T-cell (primary cell): ENCODE measurements around the gene CRYBG3. TPM values are rescaled to one million over a fixed set of nuclear protein-coding genes. Genes with fewer than 3 reads are reported as not detected.

Experiments
- ATAC-seq, 4 experiments: fragments of 200-7000 bp in 3 of 4; fragments of 150-1000 bp in 1 of 4; cut with Tn5 transposase; replicated peaks in 1 of 4; 1 replicate in 3 of 4; 2 replicates in 1 of 4; pipeline ENCODE4 v1.10.0; 2021; ENCODE audit warnings: moderate library complexity in 3 of 4, mild to moderate bottlenecking in 2 of 4, moderate number of reproducible peaks in 1 of 4
- CTCF ChIA-PET, 2 donors: fragments of 300-600 bp; sonication (Branson Sonifier 250); formaldehyde crosslinking; loops; one replicate each; lab custom pipeline; 2022; ENCODE audit warnings: antibody characterized with exemption in 2 of 2; lab: Charles Lee
- POLR2A ChIA-PET, 2 donors: fragments of 300-600 bp; sonication (Branson Sonifier 250); formaldehyde crosslinking; loops; one replicate each; lab custom pipeline; 2022; ENCODE audit warnings: antibody characterized with exemption in 2 of 2; lab: Charles Lee
- DNase-seq, 35 experiments: peaks; one replicate each; pipeline versions ENCODE4 v3.0.0 to v3.0.0-alpha.2; 2013 to 2023
- H3K27ac ChIP-seq: one replicate; pipeline ENCODE4 v1.5.1; 2013; ENCODE audit warnings: low read length
- H3K27me3 ChIP-seq, 2 experiments: replicated peaks in 1 of 2; 1 replicate in 1 of 2; 2 replicates in 1 of 2; pipeline versions ENCODE4 v1.6.1 to v1.7.0; 2013; ENCODE audit warnings: low read length in 1 of 2, mixed read lengths in 1 of 2; ENCODE audit not compliant: control insufficient read depth in 2 of 2, insufficient read depth in 2 of 2; ENCODE audit errors: extremely low read depth in 1 of 2
- H3K36me3 ChIP-seq, 2 donors: 1 replicate in 1 of 2; 2 replicates in 1 of 2; pipeline versions ENCODE4 v1.6.1 to v1.7.0; 2013; ENCODE audit warnings: low read length in 1 of 2; ENCODE audit not compliant: control insufficient read depth in 2 of 2, insufficient read depth in 1 of 2; ENCODE audit errors: extremely low read depth in 1 of 2
- H3K4me1 ChIP-seq, 2 experiments: 1 replicate in 1 of 2; 2 replicates in 1 of 2; pipeline versions ENCODE4 v1.6.1 to v1.7.0; 2013; ENCODE audit warnings: low read length in 2 of 2, mixed read lengths in 1 of 2; ENCODE audit not compliant: insufficient read depth in 2 of 2, control insufficient read depth in 1 of 2; ENCODE audit errors: extremely low read depth in 1 of 2
- H3K4me3 ChIP-seq, 2 donors: 1 replicate in 1 of 2; 2 replicates in 1 of 2; pipeline versions ENCODE4 v1.5.1 to v1.7.0; 2013; ENCODE audit warnings: mild to moderate bottlenecking in 2 of 2, low read length in 1 of 2, moderate library complexity in 1 of 2; ENCODE audit not compliant: control insufficient read depth in 1 of 2; ENCODE audit errors: extremely low read depth in 1 of 2
- H3K9me3 ChIP-seq: 2 replicates; pipeline ENCODE4 v1.7.0; 2013
- H3K27ac Mint-ChIP-seq, 2 donors: one replicate each; pipeline ENCODE4 v1.8.0; 2020 to 2021; ENCODE audit warnings: mild to moderate bottlenecking in 2 of 2, mixed read lengths in 2 of 2
- H3K27me3 Mint-ChIP-seq, 2 donors: one replicate each; pipeline ENCODE4 v1.8.0; 2021 to 2022; ENCODE audit warnings: mixed read lengths in 2 of 2
- H3K36me3 Mint-ChIP-seq: one replicate; pipeline ENCODE4 v1.8.0; 2021; ENCODE audit warnings: mixed read lengths
- H3K4me1 Mint-ChIP-seq, 3 donors: one replicate each; pipeline ENCODE4 v1.8.0; 2020 to 2022; ENCODE audit warnings: mixed read lengths in 3 of 3, mild to moderate bottlenecking in 1 of 3
- H3K4me3 Mint-ChIP-seq, 3 donors: one replicate each; pipeline ENCODE4 v1.8.0; 2020 to 2022; ENCODE audit warnings: mild to moderate bottlenecking in 3 of 3, mixed read lengths in 3 of 3, moderate library complexity in 3 of 3
- H3K9me3 Mint-ChIP-seq, 3 donors: one replicate each; pipeline ENCODE4 v1.8.0; 2020 to 2022; ENCODE audit warnings: mixed read lengths in 3 of 3
- WGBS: methylation state at CpG from one replicate; pipeline ENCODE4 v1.1.5; 2013; ENCODE audit warnings: missing lambda C conversion rate; ENCODE audit not compliant: insufficient coverage; 5-methylcytosine and 5-hydroxymethylcytosine counted together
- total RNA-seq, 35 experiments: library from RNA in 6 of 35; stranded (reverse) in 6 of 35; fragments of 120-200 nt in 1 of 35; gene quantifications; one replicate each; pipeline versions ENCODE4 v1.2.1 to v1.2.4 and lab custom pipeline; 2013 to 2026

Gene CRYBG3
- total RNA-seq, 5 donors from 2014 or later (not counting 1 experiment from before 2014, with no cell fraction given): 3.1 to 5.8 (median 5.3) TPM

- Mint-ChIP-seq H3K4me1 (peaks cover 12 to 19% (median 14%) of the 10 kb centered on the region in 3 donors), H3K27ac (no peak overlapping the region), H3K9me3 (peaks cover 0 to 5% (median 0%) of the 10 kb centered on the region in 3 donors), H3K4me3 (no peak overlapping the region), H3K36me3 (peaks cover 4% of the 10 kb centered on the region), H3K27me3 (no peaks in the 10 kb centered on the region)
- CTCF ChIA-PET: no interaction called here
- ATAC-seq (no peak), DNase-seq (no peak)
- no peaks in the 10 kb centered on the region for H3K9me3 ChIP-seq
- no peak overlapping the region for H3K4me3 ChIP-seq
- no peak overlapping the region for H3K27ac ChIP-seq
- no peaks in the 10 kb centered on the region for H3K36me3 ChIP-seq
- POLR2A ChIA-PET: no interaction called here
- H3K4me1 ChIP-seq: peaks cover 0 to 3% of the 10 kb centered on the region in 2 experiments
- no peaks in the 10 kb centered on the region for H3K27me3 ChIP-seq
Observed at GRCh38 chr3:97880267-97880666, 58.5 kb downstream of the CRYBG3 start.

GRCh38 chr3:97882975-97883598 lies 61.3 kb downstream of the CRYBG3 start:
- Mint-ChIP-seq H3K4me1 (peaks cover 12 to 19% (median 14%) of the 10 kb centered on the region in 3 donors), H3K4me3 (no peak overlapping the region), H3K27ac (peak overlapping the region in 1 of 2 donors; percentile 77), H3K27me3 (no peaks in the 10 kb centered on the region), H3K9me3 (no peaks in the 10 kb centered on the region), H3K36me3 (peaks cover 22% of the 10 kb centered on the region)
- Histone ChIP-seq H3K27me3 (no peaks in the 10 kb centered on the region), H3K4me3 (no peak overlapping the region), H3K4me1 (peaks cover 0 to 3% of the 10 kb centered on the region in 2 experiments), H3K36me3 (no peaks in the 10 kb centered on the region), H3K9me3 (no peaks in the 10 kb centered on the region), H3K27ac (no peak overlapping the region)
- WGBS: 64% methylated on average over 3 of the region's 5 CpGs
- peak in 4 of 35 experiments; percentile 0 to 27 (median 2) for DNase-seq
- ChIA-PET CTCF (no interaction called here), POLR2A (no interaction called here)
- ATAC-seq: peak; percentile 10 to 42 (median 28)

DNA sequence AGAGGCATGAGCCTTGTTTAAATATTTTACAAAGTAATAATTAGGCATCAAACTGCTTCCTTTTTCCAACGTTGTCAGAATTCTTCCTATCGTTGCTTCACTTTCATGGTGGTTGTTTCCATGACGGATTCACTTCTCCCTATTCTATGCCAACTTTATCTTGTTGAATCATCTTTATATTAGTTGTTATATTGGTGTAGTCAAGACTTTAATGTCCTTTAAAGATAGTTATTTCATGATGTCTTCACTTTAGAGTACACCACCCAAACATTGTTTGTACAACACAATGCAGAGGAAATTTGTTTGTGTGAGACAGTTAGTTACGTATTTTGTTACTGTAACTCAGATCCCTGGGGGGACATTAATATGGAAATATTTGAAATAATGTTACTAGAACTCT lies 61.9 kb downstream of the CRYBG3 start:
- POLR2A ChIA-PET: no interaction called here
- H3K27me3 Mint-ChIP-seq: no peaks in the 10 kb centered on the region
- DNase-seq: no peak
- H3K4me3 Mint-ChIP-seq: no peak overlapping the region
- H3K4me1 Mint-ChIP-seq: peaks cover 12 to 19% (median 14%) of the 10 kb centered on the region in 3 donors
- H3K9me3 Mint-ChIP-seq: no peaks in the 10 kb centered on the region
- no CpG with 5 or more reads among the region's 4 CpGs for WGBS
- no peaks in the 10 kb centered on the region for H3K27me3 ChIP-seq
- H3K27ac ChIP-seq: no peak overlapping the region
- peaks cover 0 to 3% of the 10 kb centered on the region in 2 experiments for H3K4me1 ChIP-seq
- H3K36me3 Mint-ChIP-seq: peaks cover 22% of the 10 kb centered on the region
- H3K27ac Mint-ChIP-seq: no peak overlapping the region
- no peak for ATAC-seq
- H3K4me3 ChIP-seq: no peak overlapping the region
- H3K36me3 ChIP-seq: no peaks in the 10 kb centered on the region
- CTCF ChIA-PET: no interaction called here
- no peaks in the 10 kb centered on the region for H3K9me3 ChIP-seq

DNA sequence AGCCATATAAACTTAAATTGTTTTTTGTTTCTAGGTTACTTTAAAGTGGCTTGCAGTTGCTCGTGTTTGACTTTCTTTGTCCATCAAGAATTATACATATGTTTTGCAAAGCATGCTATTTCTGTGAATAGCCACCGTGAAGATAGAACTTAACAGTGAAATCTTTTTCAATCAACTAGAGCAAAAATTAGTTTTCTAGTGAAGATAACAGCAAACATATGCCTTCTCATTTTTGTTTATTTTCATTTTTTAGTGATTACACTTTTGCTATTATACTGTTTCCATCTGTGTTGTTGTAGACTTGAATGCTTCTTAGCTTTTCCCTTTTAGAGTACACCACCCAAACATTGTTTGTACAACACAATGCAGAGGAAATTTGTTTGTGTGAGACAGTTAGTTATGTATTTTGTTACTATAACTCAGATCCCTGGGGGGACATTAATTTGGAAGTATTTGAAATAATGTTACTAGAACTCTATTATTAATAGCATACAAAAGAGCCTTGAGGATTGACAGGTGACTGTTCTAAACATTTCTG lies 62.8 kb downstream of the CRYBG3 start:
- no peak overlapping the region for H3K4me3 Mint-ChIP-seq
- H3K9me3 Mint-ChIP-seq: no peaks in the 10 kb centered on the region
- WGBS: no CpG with 5 or more reads among the region's 2 CpGs
- Histone ChIP-seq H3K36me3 (no peaks in the 10 kb centered on the region), H3K4me3 (no peak overlapping the region), H3K4me1 (peaks cover 0 to 3% of the 10 kb centered on the region in 2 experiments), H3K9me3 (no peaks in the 10 kb centered on the region), H3K27me3 (no peaks in the 10 kb centered on the region), H3K27ac (no peak overlapping the region)
- ATAC-seq (no peak), DNase-seq (no peak)
- peaks cover 22% of the 10 kb centered on the region for H3K36me3 Mint-ChIP-seq
- peaks cover 12 to 19% (median 14%) of the 10 kb centered on the region in 3 donors for H3K4me1 Mint-ChIP-seq
- H3K27ac Mint-ChIP-seq: no peak overlapping the region
- POLR2A ChIA-PET: no interaction called here
- H3K27me3 Mint-ChIP-seq: no peaks in the 10 kb centered on the region
- CTCF ChIA-PET: no interaction called here

GRCh38 chr3:97885931-97886824 lies 64.4 kb downstream of the CRYBG3 start:
- POLR2A ChIA-PET: no interaction called here
- Histone ChIP-seq H3K36me3 (no peaks in the 10 kb centered on the region), H3K27ac (no peak overlapping the region), H3K9me3 (no peaks in the 10 kb centered on the region), H3K4me3 (no peak overlapping the region), H3K4me1 (peaks cover 0 to 3% of the 10 kb centered on the region in 2 experiments), H3K27me3 (no peaks in the 10 kb centered on the region)
- CTCF ChIA-PET: interaction anchor here in 1 of 2 donors (0.5 to 0.7 kb wide), 3 partner anchors 8 to 568 kb away, joined by 3 to 6 read pairs (median 3); no protein-coding TSS in a partner anchor
- no peaks in the 10 kb centered on the region for H3K27me3 Mint-ChIP-seq
- H3K36me3 Mint-ChIP-seq: peaks cover 23% of the 10 kb centered on the region
- ATAC-seq: no peak
- H3K9me3 Mint-ChIP-seq: no peaks in the 10 kb centered on the region
- no peak for DNase-seq
- H3K27ac Mint-ChIP-seq: no peak overlapping the region
- H3K4me1 Mint-ChIP-seq: peaks cover 12 to 19% (median 14%) of the 10 kb centered on the region in 3 donors
- H3K4me3 Mint-ChIP-seq: no peak overlapping the region
- WGBS: no CpG with 5 or more reads among the region's 3 CpGs

DNA sequence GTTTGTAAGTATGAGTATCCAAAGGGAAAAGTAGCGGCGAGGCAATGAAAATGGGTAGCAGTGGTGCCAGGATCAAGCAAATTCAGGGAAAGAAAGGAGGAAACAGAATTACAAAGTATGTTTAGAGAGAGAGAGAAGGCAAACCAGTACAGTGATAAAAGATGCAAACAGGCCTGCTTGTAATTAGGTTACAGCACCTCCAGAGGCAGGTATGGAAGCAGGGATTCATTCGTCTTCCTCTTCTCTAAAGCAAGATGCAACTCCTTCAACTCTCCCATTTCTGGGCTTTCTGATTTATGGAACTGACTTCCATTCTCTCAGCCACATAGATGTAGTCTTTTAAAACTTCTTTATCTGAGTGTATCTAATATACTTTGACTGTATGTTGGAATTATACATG lies 68.0 kb downstream of the CRYBG3 start:
- no peaks in the 10 kb centered on the region for H3K27me3 Mint-ChIP-seq
- H3K27ac Mint-ChIP-seq: no peak overlapping the region
- H3K4me3 ChIP-seq: no peak overlapping the region
- H3K4me1 ChIP-seq: no peaks in the 10 kb centered on the region
- POLR2A ChIA-PET: no interaction called here
- H3K36me3 ChIP-seq: no peaks in the 10 kb centered on the region
- H3K4me3 Mint-ChIP-seq: no peak overlapping the region
- ATAC-seq: no peak
- WGBS: 100% methylated on average over 2 of the region's 3 CpGs
- H3K27ac ChIP-seq: no peak overlapping the region
- H3K9me3 Mint-ChIP-seq: no peaks in the 10 kb centered on the region
- CTCF ChIA-PET: interaction anchor here in 1 of 2 donors (0.9 kb wide), 1 partner anchor 82 kb away, joined by 4 read pairs; no protein-coding TSS in a partner anchor
- no peak for DNase-seq
- H3K4me1 Mint-ChIP-seq: no peaks in the 10 kb centered on the region
- H3K27me3 ChIP-seq: no peaks in the 10 kb centered on the region
- H3K36me3 Mint-ChIP-seq: peaks cover 30% of the 10 kb centered on the region
- no peaks in the 10 kb centered on the region for H3K9me3 ChIP-seq
